PC-9 (cell line): ENCODE results near the gene IL36G. TPM values are rescaled to one million over a fixed set of nuclear protein-coding genes. Genes with fewer than 3 reads are reported as not detected.

Experiments
- BruUV-seq: library from RNA; stranded (reverse); fragments of 400-500 nt; replicated peaks from 2 replicates; lab custom pipeline; 2021; lab: Mats Ljungman, UMichigan
- CTCF ChIA-PET: fragments of 300-600 bp; sonication (Branson Sonifier 250); formaldehyde crosslinking; loops from one replicate; lab custom pipeline; 2022; ENCODE audit warnings: antibody characterized with exemption; lab: Charles Lee
- POLR2A ChIA-PET: fragments of 300-600 bp; sonication (Branson Sonifier 250); formaldehyde crosslinking; loops from one replicate; lab custom pipeline; 2022; ENCODE audit warnings: antibody characterized with exemption; ENCODE audit not compliant: unreplicated experiment; lab: Charles Lee
- DNase-seq, 2 experiments: peaks; one replicate each; pipeline versions ENCODE4 v3.0.0 to v3.0.0-alpha.2; 2015 to 2022; ENCODE audit warnings: mixed read lengths in 1 of 2
- H2AFZ ChIP-seq: fragments of 200-600 bp; sonication (generic); 2 replicates; pipeline ENCODE4 v1.8.1; 2017; ENCODE audit warnings: antibody characterized with exemption
- H3F3A ChIP-seq: fragments of 200-600 bp; sonication (generic); 2 replicates; pipeline ENCODE4 v1.8.1; 2017; ENCODE audit warnings: antibody characterized with exemption, mild to moderate bottlenecking, low read depth; ENCODE audit not compliant: insufficient read depth
- H3K27ac ChIP-seq: fragments of 200-600 bp; sonication (generic); 2 replicates; pipeline ENCODE4 v1.6.1; 2016; ENCODE audit warnings: mixed run types
- H3K27me3 ChIP-seq: fragments of 200-600 bp; sonication (generic); 2 replicates; pipeline ENCODE4 v1.6.1; 2016; ENCODE audit warnings: low read depth, mixed run types; ENCODE audit not compliant: insufficient read depth
- H3K36me3 ChIP-seq: fragments of 200-600 bp; sonication (generic); 2 replicates; pipeline ENCODE4 v1.6.1; 2016; ENCODE audit warnings: low read depth, mixed run types
- H3K4me1 ChIP-seq: fragments of 200-600 bp; sonication (generic); replicated peaks from 2 replicates; pipeline ENCODE4 v1.6.1; 2016; ENCODE audit warnings: mixed run types; ENCODE audit not compliant: insufficient read depth
- H3K4me2 ChIP-seq: fragments of 200-600 bp; sonication (generic); 2 replicates; pipeline ENCODE4 v1.6.1; 2017; ENCODE audit warnings: mixed run types
- H3K4me3 ChIP-seq: fragments of 200-600 bp; sonication (generic); 2 replicates; pipeline ENCODE4 v1.6.1; 2016; ENCODE audit warnings: mixed run types
- H3K79me2 ChIP-seq: fragments of 200-600 bp; sonication (generic); 2 replicates; pipeline ENCODE4 v1.6.1; 2017; ENCODE audit warnings: low read depth, mixed run types
- H3K9me2 ChIP-seq: fragments of 200-600 bp; sonication (generic); 2 replicates; pipeline ENCODE4 v1.8.1; 2017; ENCODE audit warnings: mild to moderate bottlenecking; ENCODE audit not compliant: insufficient read depth
- H3K9me3 ChIP-seq: fragments of 200-600 bp; sonication (generic); 2 replicates; pipeline ENCODE4 v1.8.1; 2016; ENCODE audit warnings: low read depth; ENCODE audit not compliant: insufficient read depth
- H4K20me1 ChIP-seq: fragments of 200-600 bp; sonication (generic); 2 replicates; pipeline ENCODE4 v1.8.1; 2017; ENCODE audit not compliant: insufficient read depth
- CTCF ChIP-seq: fragments of 200-600 bp; sonication (generic); conservative IDR thresholded peaks from 2 replicates; pipeline ENCODE4 v1.6.1; 2017; ENCODE audit warnings: mixed run types, antibody characterized with exemption, mild to moderate bottlenecking, moderate library complexity
- EZH2 ChIP-seq: fragments of 200-600 bp; sonication (generic); IDR thresholded peaks from 2 replicates; pipeline ENCODE4 v1.8.0; 2017; ENCODE audit warnings: antibody characterized with exemption, low read depth
- intact Hi-C: fragments of 100-400 bp; cut with micrococcal nuclease; formaldehyde crosslinking; loops from one replicate; pipeline ENCODE4 v1.10.0; 2022; ENCODE audit not compliant: unreplicated experiment
- total RNA-seq: library from RNA; stranded (reverse); gene quantifications from 2 replicates; pipeline ENCODE4 v1.2.3, GENCODE V29; 2021

The IL36G gene
- total RNA-seq, 1 experiment from 2014 or later, result not detected

- H2AFZ ChIP-seq, result no peak overlapping the region
- no peak overlapping the region for H3K4me3 ChIP-seq
- intact Hi-C loops, result loop anchor here (5.0 kb wide), 2 partner anchors 132 to 343 kb away; no protein-coding TSS in a partner anchor
- no peaks in the 10 kb centered on the region for H3K36me3 ChIP-seq
- no peaks in the 10 kb centered on the region for H3F3A ChIP-seq
- no peaks in the 10 kb centered on the region for H3K9me2 ChIP-seq
- H3K27ac ChIP-seq, result no peak overlapping the region
- BruUV-seq, result no TSS peak
- TF ChIP-seq EZH2, result no peak
- TF ChIP-seq CTCF, result no peak
- peaks cover 11% of the 10 kb centered on the region for H3K4me1 ChIP-seq
- no peaks in the 10 kb centered on the region for H3K27me3 ChIP-seq
- no peak overlapping the region for H3K4me2 ChIP-seq
- CTCF ChIA-PET, result no interaction called here
- no peaks in the 10 kb centered on the region for H4K20me1 ChIP-seq
- POLR2A ChIA-PET, result no interaction called here
- H3K9me3 ChIP-seq, result peaks cover 11% of the 10 kb centered on the region; the same call in 1 of the 2 replicates
- H3K79me2 ChIP-seq, result no peaks in the 10 kb centered on the region
- DNase-seq, result peak in 1 of 2 experiments; percentile 0
Measured at GRCh38 chr2:112944971-112945370, 32.8 kb upstream of the IL36G start.

GRCh38 chr2:112946086-112946485 lies 31.7 kb upstream of the IL36G start:
- POLR2A ChIA-PET, result no interaction called here
- no peak for DNase-seq
- no peaks in the 10 kb centered on the region for H3K9me2 ChIP-seq
- H3K27me3 ChIP-seq, result no peaks in the 10 kb centered on the region
- H3K36me3 ChIP-seq, result no peaks in the 10 kb centered on the region
- no peaks in the 10 kb centered on the region for H3K79me2 ChIP-seq
- BruUV-seq, result no TSS peak
- peaks cover 11% of the 10 kb centered on the region for H3K4me1 ChIP-seq
- no peaks in the 10 kb centered on the region for H4K20me1 ChIP-seq
- CTCF ChIA-PET, result no interaction called here
- no peak overlapping the region for H3K4me2 ChIP-seq
- peaks cover 11% of the 10 kb centered on the region; the same call in 1 of the 2 replicates for H3K9me3 ChIP-seq
- TF ChIP-seq CTCF, result no peak
- no peak for TF ChIP-seq EZH2
- H3K4me3 ChIP-seq, result no peak overlapping the region
- intact Hi-C loops, result no loop called here
- H3F3A ChIP-seq, result no peaks in the 10 kb centered on the region
- H3K27ac ChIP-seq, result no peak overlapping the region
- no peak overlapping the region for H2AFZ ChIP-seq

- no peak overlapping the region for H2AFZ ChIP-seq
- no peak overlapping the region for H3K27ac ChIP-seq
- no peak overlapping the region for H3K4me3 ChIP-seq
- CTCF ChIA-PET, result interaction anchor here (1.1 kb wide), 1 partner anchor 199 kb away, joined by 3 read pairs; no protein-coding TSS in a partner anchor
- no peaks in the 10 kb centered on the region for H4K20me1 ChIP-seq
- POLR2A ChIA-PET, result interaction anchor here (0.6 kb wide), 1 partner anchor 132 kb away, joined by 5 read pairs; no protein-coding TSS in a partner anchor
- H3K9me3 ChIP-seq, result peaks cover 11% of the 10 kb centered on the region; the same call in 1 of the 2 replicates
- H3K4me1 ChIP-seq, result peaks cover 7% of the 10 kb centered on the region
- no peak for DNase-seq
- no peaks in the 10 kb centered on the region for H3K36me3 ChIP-seq
- H3K4me2 ChIP-seq, result no peak overlapping the region
- H3F3A ChIP-seq, result no peaks in the 10 kb centered on the region
- BruUV-seq, result no TSS peak
- TF ChIP-seq CTCF (no peak), EZH2 (no peak)
- no peaks in the 10 kb centered on the region for H3K79me2 ChIP-seq
- no peaks in the 10 kb centered on the region for H3K9me2 ChIP-seq
- intact Hi-C loops, result no loop called here
- H3K27me3 ChIP-seq, result no peaks in the 10 kb centered on the region
Measured at GRCh38 chr2:112947374-112947773, 30.4 kb upstream of the IL36G start.
